ENCODE data around the gene DHRS12. TPM values are rescaled to one million over a fixed set of nuclear protein-coding genes. Genes with fewer than 3 reads are reported as not detected.

The DHRS12 gene
- total and polyA plus RNA-seq, 2 donors from 2014 or later = 20.4 to 36.1 TPM

- intact Hi-C loops (cut with DNase I) = no loop called here
- no peak overlapping the region for H3K4me3 ChIP-seq (ENCODE audit: low read length in 3 of 3)
- H3K9ac ChIP-seq (ENCODE audit: low read length in 3 of 3) = no peak overlapping the region
- no peaks in the 10 kb centered on the region for H3K36me3 ChIP-seq (ENCODE audit: control insufficient read depth in 2 of 3, insufficient read depth in 3 of 3, low read length in 3 of 3)
- TF ChIP-seq, protein P1, sequence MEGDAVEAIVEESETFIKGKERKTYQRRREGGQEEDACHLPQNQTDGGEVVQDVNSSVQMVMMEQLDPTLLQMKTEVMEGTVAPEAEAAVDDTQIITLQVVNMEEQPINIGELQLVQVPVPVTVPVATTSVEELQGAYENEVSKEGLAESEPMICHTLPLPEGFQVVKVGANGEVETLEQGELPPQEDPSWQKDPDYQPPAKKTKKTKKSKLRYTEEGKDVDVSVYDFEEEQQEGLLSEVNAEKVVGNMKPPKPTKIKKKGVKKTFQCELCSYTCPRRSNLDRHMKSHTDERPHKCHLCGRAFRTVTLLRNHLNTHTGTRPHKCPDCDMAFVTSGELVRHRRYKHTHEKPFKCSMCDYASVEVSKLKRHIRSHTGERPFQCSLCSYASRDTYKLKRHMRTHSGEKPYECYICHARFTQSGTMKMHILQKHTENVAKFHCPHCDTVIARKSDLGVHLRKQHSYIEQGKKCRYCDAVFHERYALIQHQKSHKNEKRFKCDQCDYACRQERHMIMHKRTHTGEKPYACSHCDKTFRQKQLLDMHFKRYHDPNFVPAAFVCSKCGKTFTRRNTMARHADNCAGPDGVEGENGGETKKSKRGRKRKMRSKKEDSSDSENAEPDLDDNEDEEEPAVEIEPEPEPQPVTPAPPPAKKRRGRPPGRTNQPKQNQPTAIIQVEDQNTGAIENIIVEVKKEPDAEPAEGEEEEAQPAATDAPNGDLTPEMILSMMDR (IDR thresholded peaks at IDR 0.05; ENCODE audit: borderline replicate concordance, extremely low read depth, insufficient read depth) = no peak
- FAIRE-seq (no peak), DNase-seq (no peak)
- H3K27ac ChIP-seq (ENCODE audit: low read depth in 2 of 2, low read length in 2 of 2) = no peak overlapping the region
- H3K27me3 ChIP-seq (ENCODE audit: control insufficient read depth, insufficient read depth, low read length) = no peaks in the 10 kb centered on the region
- peaks cover 0 to 4% (median 0%) of the 10 kb centered on the region in 3 donors for H3K4me1 ChIP-seq (ENCODE audit: control insufficient read depth in 2 of 3, insufficient read depth in 2 of 3, low read depth in 1 of 3, low read length in 3 of 3)
- H3K9me3 ChIP-seq (ENCODE audit: control insufficient read depth in 2 of 3, insufficient read depth in 1 of 3, low read length in 3 of 3) = no peaks in the 10 kb centered on the region
These were observed 42.8 kb upstream of the DHRS12 start for GRCh38 chr13:51846756-51847155.

DNA sequence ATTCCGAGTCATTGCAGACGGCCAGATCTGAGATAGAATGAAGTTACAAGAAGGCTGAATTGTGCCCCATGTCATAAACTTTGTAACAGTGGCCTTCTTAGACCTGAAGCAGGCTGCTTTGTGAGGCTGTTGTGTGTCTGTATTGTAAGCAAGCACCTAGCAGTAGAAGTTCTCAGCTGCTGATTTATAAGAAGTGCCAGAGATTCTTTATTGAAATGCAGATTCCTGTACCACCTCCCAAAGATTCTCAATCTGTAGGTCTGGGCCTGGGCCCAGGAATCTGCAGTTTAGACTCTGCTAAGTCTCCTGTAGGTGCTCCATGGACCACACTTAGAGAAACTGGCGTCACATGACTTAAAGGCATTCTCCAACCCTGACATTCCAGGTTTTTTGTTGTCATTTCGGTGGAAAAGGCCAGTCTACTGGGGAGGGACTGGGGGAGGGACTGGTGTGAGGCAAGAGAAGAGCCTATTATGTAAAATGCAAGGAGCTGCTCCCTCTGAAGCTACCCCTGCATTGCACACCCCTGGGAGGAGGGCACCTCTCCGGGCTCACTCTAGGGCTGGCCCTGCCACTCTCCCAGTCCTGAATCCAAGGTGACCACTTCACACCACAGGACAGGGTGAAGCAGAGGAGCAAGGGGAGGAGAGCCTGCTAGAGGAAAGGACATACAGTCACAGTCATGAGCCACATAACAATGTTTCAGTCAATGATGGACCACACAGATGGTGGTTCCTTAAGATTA is 41.8 kb upstream of the DHRS12 start:
- peak overlapping the region in 1 of 3 donors; percentile 42 for H3K9ac ChIP-seq (ENCODE audit: low read length in 3 of 3)
- intact Hi-C loops (cut with DNase I) = no loop called here
- TF ChIP-seq, protein P1 (IDR thresholded peaks at IDR 0.05; ENCODE audit: borderline replicate concordance, extremely low read depth, insufficient read depth) = no peak
- FAIRE-seq (no peak), DNase-seq (no peak)
- H3K4me3 ChIP-seq (ENCODE audit: low read length in 3 of 3) = peak overlapping the region in 2 of 3 donors; percentile 66 to 68
- no peaks in the 10 kb centered on the region for H3K9me3 ChIP-seq (ENCODE audit: control insufficient read depth in 2 of 3, insufficient read depth in 1 of 3, low read length in 3 of 3)
- no peaks in the 10 kb centered on the region for H3K36me3 ChIP-seq (ENCODE audit: control insufficient read depth in 2 of 3, insufficient read depth in 3 of 3, low read length in 3 of 3)
- H3K4me1 ChIP-seq (ENCODE audit: control insufficient read depth in 2 of 3, insufficient read depth in 2 of 3, low read depth in 1 of 3, low read length in 3 of 3) = peaks cover 0 to 4% (median 0%) of the 10 kb centered on the region in 3 donors
- H3K27ac ChIP-seq (ENCODE audit: low read depth in 2 of 2, low read length in 2 of 2) = no peak overlapping the region
- no peaks in the 10 kb centered on the region for H3K27me3 ChIP-seq (ENCODE audit: control insufficient read depth, insufficient read depth, low read length)

DNA sequence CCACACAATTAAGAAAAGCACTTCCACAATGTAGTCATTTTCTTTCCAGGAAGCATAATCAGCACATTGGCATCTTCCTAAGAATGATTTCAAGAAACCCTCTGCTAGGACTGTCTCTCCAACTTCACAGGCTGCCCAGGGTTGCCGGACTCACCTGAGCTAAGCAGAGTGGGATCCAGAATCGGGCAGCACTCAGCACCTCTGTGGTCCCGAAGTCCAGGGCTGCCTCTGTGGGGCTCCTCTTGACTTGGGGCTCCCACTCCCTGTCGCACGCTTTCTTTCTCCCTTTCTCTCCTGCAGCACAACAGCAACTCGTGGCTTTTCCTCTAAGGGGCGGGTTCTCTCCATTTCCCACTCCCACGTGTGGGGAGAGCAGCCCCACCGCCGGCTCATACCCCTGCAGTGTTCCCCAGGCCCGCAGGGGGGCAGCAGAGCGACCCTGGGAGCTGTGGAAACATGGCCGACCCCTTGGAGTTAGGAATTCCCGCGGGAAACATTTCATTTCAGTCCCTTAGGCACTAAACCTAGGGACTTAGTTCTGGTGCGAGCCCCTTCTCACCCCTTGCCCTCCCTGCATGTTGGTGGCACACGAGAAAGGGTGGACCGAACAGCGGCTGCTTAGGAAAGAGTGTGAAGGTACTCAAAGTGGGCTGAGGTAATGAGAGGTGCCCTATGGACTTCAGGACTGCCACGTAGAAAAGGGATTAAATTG is 41.1 kb upstream of the DHRS12 start, which contains the start of gene TMEM272:
TMEM272 (minus strand) TSS at position 316 of the 712 bp plus-strand sequence. CDS start 6,647 bp downstream, outside the sequence.
- FAIRE-seq (no peak), DNase-seq (peak in 4 of 5 donors; percentile 64 to 85 (median 72))
- Histone ChIP-seq H3K27ac (ENCODE audit: low read depth in 2 of 2, low read length in 2 of 2) (no peak within 1 kb of the TSS), H3K9ac (ENCODE audit: low read length in 3 of 3) (peak within 1 kb of the TSS in 1 of 3 donors; percentile 42), H3K4me1 (ENCODE audit: control insufficient read depth in 2 of 3, insufficient read depth in 2 of 3, low read depth in 1 of 3, low read length in 3 of 3) (peaks cover 0 to 4% (median 0%) of the 10 kb centered on the region in 3 donors), H3K27me3 (ENCODE audit: control insufficient read depth, insufficient read depth, low read length) (no peaks in the 10 kb centered on the region), H3K9me3 (ENCODE audit: control insufficient read depth in 2 of 3, insufficient read depth in 1 of 3, low read length in 3 of 3) (no peaks in the 10 kb centered on the region), H3K4me3 (ENCODE audit: low read length in 3 of 3) (peak within 1 kb of the TSS; percentile 13 to 68 (median 66)), H3K36me3 (ENCODE audit: control insufficient read depth in 2 of 3, insufficient read depth in 3 of 3, low read length in 3 of 3) (no peaks in the 10 kb centered on the region)
- intact Hi-C loops (cut with DNase I) = no loop called here
- TF ChIP-seq, protein P1 (IDR thresholded peaks at IDR 0.05; ENCODE audit: borderline replicate concordance, extremely low read depth, insufficient read depth) = peak; percentile 65

Data from kidney (tissue), 14 donors.